Measurements from ENCODE around the gene ASGR1.
A peak's percentile ranks its signal among the peaks of the same experiment; 100 is the strongest.
"Not testable (repeated sequence)": the region's sequence is repeated elsewhere in the genome, so short reads cannot be mapped to it uniquely, and the experiment has no call there.

The ASGR1 gene

GRCh38 chr17:7184091-7184488 lies 4.9 kb upstream of the ASGR1 start:
- H3K4me3 ChIP-seq (ENCODE audit: low read depth, low read length) = no peak overlapping the region

GRCh38 chr17:7183433-7184090 lies 4.4 kb upstream of the ASGR1 start:
- H3K4me3 ChIP-seq (ENCODE audit: low read depth, low read length) = no peak overlapping the region
- TF ChIP-seq, protein P1, sequence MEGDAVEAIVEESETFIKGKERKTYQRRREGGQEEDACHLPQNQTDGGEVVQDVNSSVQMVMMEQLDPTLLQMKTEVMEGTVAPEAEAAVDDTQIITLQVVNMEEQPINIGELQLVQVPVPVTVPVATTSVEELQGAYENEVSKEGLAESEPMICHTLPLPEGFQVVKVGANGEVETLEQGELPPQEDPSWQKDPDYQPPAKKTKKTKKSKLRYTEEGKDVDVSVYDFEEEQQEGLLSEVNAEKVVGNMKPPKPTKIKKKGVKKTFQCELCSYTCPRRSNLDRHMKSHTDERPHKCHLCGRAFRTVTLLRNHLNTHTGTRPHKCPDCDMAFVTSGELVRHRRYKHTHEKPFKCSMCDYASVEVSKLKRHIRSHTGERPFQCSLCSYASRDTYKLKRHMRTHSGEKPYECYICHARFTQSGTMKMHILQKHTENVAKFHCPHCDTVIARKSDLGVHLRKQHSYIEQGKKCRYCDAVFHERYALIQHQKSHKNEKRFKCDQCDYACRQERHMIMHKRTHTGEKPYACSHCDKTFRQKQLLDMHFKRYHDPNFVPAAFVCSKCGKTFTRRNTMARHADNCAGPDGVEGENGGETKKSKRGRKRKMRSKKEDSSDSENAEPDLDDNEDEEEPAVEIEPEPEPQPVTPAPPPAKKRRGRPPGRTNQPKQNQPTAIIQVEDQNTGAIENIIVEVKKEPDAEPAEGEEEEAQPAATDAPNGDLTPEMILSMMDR (IDR thresholded peaks at IDR 0.05; ENCODE audit: low read depth, low read length) = no peak

More at GRCh38 chr17:7184091-7184488, 4.9 kb upstream of the ASGR1 start:
- TF ChIP-seq, protein P1 (IDR thresholded peaks at IDR 0.05; ENCODE audit: low read depth, low read length) = no peak

DNA sequence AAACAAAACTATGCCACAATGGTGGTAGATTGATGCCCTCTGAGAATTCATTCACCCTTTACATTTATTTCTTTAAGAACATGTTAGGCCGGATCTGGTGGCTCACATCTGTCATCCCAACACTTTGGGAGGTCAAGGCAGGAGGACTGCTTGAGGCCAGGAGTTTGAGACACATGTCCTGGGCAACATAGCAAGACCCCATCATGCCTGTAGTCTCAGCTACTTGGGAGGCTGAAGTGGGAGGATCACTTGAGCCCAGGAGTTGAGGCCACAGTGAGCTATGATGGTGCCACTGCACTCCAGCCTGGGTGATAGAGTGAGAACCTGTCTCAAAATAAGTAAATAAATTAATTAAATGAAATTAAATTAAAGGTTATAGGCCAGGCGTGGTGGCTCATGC lies 2.9 kb upstream of the ASGR1 start:
- H3K4me3 ChIP-seq (ENCODE audit: low read depth, low read length) = not testable (repeated sequence)

- TF ChIP-seq, protein P1 (IDR thresholded peaks at IDR 0.05; ENCODE audit: low read depth, low read length) = no peak
- no peak overlapping the region for H3K4me3 ChIP-seq (ENCODE audit: low read depth, low read length)
Observed at GRCh38 chr17:7178973-7179316, 225 bp downstream of the ASGR1 start.

GRCh38 chr17:7177954-7178477 lies 1.2 kb downstream of the ASGR1 start:
- H3K4me3 ChIP-seq (ENCODE audit: low read depth, low read length) = peak overlapping the region; percentile 65
- TF ChIP-seq, protein P1 (IDR thresholded peaks at IDR 0.05; ENCODE audit: low read depth, low read length) = no peak

GRCh38 chr17:7177191-7177953 lies 1.8 kb downstream of the ASGR1 start:
- H3K4me3 ChIP-seq (ENCODE audit: low read depth, low read length) = peak overlapping the region; percentile 65

DNA sequence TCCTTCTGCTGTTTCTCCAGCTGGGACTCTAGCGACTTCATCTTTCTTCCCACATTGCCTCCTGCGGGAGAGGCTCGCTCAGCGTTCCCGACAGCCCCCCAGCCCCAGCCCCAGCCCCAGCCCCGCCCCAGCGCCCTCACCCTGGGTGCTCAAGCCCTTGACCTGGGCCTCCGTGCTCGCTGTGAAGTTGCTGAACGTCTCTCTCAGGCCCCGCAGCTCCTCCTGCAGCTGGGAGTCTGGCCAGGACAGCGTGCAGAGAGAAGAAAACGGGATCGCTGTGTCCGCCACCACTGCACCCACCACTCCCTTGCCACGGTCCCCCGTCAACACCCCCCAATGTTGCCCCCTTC lies 2.4 kb downstream of the ASGR1 start:
- TF ChIP-seq, protein P1 (IDR thresholded peaks at IDR 0.05; ENCODE audit: low read depth, low read length) = no peak
- no peak overlapping the region; the same call in 1 of the 2 replicates for H3K4me3 ChIP-seq (ENCODE audit: low read depth, low read length)

More at GRCh38 chr17:7177191-7177953, 1.8 kb downstream of the ASGR1 start:
- TF ChIP-seq, protein P1 (IDR thresholded peaks at IDR 0.05; ENCODE audit: low read depth, low read length) = peak; percentile 89
